Airway epithelial cell (primary cell): Measurements from ENCODE around the gene CCDC149. TPM values are rescaled to one million over a fixed set of nuclear protein-coding genes. Genes with fewer than 3 reads are reported as not detected.

ENCODE experiments used
- total RNA-seq: library from RNA; depleted of rRNA; stranded (reverse); fragments of >200 nt; gene quantifications from 2 replicates; pipeline ENCODE4 v1.2.3, GENCODE V29; 2015

CCDC149 gene
- 1.9 and 2.8 TPM in 2 replicates for total RNA-seq

DNA sequence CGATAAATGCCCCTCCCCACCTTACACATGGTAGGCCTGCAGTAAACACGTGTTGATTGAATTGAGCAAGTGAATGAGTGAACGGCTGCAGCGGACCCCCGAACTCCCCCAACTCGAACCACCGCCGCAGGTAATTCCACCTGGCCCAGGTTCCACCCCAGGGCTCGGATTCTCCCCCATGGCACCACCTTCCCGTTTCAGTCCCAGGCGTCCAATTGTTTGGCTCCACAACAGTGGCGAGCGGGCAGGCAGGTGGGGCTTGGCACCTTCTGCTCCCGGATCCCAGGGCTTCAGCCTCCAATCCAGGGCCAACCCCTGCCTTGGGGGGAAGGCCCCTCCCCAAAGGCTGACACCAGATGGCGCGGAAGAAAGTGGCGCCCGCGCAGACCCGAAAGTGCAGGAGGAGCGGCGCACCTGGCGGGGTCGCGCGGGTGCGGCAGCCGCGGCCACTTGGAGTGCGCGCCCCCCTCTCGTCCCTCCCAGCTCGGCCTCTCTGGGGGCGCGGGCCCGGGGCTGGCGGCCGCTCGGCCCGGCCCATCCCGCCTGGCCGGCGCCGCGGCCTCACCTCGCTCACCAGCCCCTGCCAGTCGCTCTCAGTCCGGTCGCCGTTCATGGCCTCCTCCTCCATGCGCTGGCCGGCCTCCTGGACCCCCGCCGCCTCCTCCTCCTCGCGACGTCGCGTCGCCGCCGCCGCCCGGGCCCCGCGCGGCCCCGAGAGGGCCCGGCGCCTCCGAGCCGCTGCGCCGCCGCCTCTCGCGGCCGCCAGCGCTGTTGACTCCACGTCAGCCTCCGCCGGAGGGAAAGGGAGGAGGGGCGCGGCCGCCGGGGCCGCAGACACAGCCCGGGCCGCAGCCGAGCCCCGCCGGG is at the start of gene CCDC149:
Gene CCDC149, minus strand, starts transcription at position 791 of the 867 bp plus-strand sequence. Its CDS starts 178 bp downstream, at position 613.

DNA sequence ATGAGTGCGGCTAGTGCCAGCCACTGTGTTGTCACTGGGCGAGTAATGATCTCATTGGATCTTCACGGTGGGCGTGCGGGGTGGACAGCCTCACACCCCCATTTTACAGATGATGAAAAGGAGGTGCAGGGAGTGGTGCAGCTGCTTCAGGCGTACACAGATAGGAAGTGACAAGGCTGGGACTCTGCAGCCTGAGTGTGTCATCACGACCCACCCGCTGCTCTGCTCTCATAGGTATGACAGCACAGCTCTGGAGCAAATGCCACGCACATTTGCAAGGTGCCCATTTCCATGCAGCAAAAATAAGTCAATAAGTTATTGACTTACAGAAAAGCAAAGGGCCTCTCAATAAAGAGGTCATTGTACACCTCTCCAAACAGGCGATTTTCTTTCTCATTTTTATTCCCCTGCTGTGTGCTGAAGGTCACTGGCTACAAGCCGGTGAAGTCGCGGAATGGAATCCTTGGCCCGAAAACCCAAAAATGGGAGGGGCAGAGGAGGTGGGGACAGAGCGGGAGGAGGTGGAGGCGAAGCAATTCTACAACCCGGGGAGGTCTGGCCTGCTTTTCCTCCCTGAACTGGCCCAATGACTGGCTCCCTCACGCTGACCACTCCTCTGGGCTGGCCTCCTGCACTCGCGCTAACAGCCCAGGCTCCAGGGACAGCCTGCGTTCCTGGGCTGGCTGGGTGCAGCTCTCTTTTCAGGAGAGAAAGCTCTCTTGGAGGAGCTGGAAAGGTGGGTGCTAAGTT is 117.8 kb downstream of the CCDC149 start, which contains the start of gene SOD3:
Gene SOD3, plus strand, starts transcription at position 658 of the 750 bp plus-strand sequence. CDS start 3,949 bp downstream, outside the sequence.

Other genes with a start within 250 kb of the CCDC149 start
- 0.21 and 1.9 TPM in 2 replicates for gene SOD3, start 117.5 kb downstream of the CCDC149 start, total RNA-seq
- gene LGI2, start 117.9 kb upstream of the CCDC149 start, total RNA-seq: not detected in 2 replicates
- 3.3 and 5.1 TPM in 2 replicates for gene SEPSECS, start 247.4 kb upstream of the CCDC149 start, total RNA-seq